Suppressor macrophage treated with lipopolysaccharide for 4 hours (primary cell): ENCODE data around the gene SMARCA4.

Experiments used
- DNase-seq: peaks from one replicate; pipeline ENCODE4 v3.0.0-alpha.2; 2020

Gene SMARCA4

DNA sequence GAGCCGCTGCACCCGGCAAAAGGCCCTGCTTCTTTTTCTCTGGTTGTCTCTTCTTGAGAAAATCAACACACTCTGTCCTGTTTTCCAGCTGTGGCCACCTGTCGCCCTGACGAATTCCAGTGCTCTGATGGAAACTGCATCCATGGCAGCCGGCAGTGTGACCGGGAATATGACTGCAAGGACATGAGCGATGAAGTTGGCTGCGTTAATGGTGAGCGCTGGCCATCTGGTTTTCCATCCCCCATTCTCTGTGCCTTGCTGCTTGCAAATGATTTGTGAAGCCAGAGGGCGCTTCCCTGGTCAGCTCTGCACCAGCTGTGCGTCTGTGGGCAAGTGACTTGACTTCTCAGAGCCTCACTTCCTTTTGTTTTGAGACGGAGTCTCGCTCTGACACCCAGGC is 145.6 kb downstream of the SMARCA4 start:
- no peak for DNase-seq

GRCh38 chr19:11108746-11109145 is 147.9 kb downstream of the SMARCA4 start:
- no peak for DNase-seq

DNA sequence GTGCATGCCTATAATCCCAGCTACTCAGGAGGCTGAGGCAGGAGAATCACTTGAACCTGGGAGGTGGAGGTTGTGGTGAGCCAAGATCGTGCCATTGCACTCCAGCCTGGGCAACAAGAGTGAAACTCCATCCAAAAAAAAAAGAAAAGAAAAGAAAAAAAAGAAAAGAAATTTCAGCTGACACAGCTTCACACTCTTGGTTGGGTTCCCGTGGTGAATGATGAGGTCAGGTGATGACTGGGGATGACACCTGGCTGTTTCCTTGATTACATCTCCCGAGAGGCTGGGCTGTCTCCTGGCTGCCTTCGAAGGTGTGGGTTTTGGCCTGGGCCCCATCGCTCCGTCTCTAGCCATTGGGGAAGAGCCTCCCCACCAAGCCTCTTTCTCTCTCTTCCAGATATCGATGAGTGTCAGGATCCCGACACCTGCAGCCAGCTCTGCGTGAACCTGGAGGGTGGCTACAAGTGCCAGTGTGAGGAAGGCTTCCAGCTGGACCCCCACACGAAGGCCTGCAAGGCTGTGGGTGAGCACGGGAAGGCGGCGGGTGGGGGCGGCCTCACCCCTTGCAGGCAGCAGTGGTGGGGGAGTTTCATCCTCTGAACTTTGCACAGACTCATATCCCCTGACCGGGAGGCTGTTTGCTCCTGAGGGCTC is 150.4 kb downstream of the SMARCA4 start:
- DNase-seq: no peak

- DNase-seq: no peak
Observed at GRCh38 chr19:11111771-11112144, 150.9 kb downstream of the SMARCA4 start.
